AG09309 (cell line): Measurements from ENCODE around the gene CTSH.

Source experiments
- DNase-seq: peaks from one replicate; pipeline ENCODE4 v3.0.0-alpha.2; 2010; ENCODE audit warnings: low read depth
- H3K4me3 ChIP-seq: 2 replicates; pipeline ENCODE4 v1.5.1; 2011; ENCODE audit warnings: mild to moderate bottlenecking, low read depth, low read length, moderate library complexity; ENCODE audit not compliant: control insufficient read depth
- CTCF ChIP-seq: IDR thresholded peaks from 2 replicates; pipeline ENCODE4 v1.5.1; 2011; ENCODE audit warnings: mild to moderate bottlenecking, low read depth, low read length, inconsistent platforms; ENCODE audit not compliant: insufficient read depth, control insufficient read depth; ENCODE audit errors: missing control alignments

CTSH gene

GRCh38 chr15:78914027-78914764 is 30.6 kb downstream of the CTSH start:
- H3K4me3 ChIP-seq: no peak overlapping the region
- peak; percentile 41 for TF ChIP-seq CTCF
- no peak for DNase-seq

- TF ChIP-seq CTCF: no peak
- no peak overlapping the region for H3K4me3 ChIP-seq
- no peak for DNase-seq
These were observed 31.8 kb downstream of the CTSH start for GRCh38 chr15:78913012-78913411.

GRCh38 chr15:78912316-78912715 is 32.5 kb downstream of the CTSH start:
- TF ChIP-seq CTCF: no peak
- no peak overlapping the region for H3K4me3 ChIP-seq
- DNase-seq: no peak

GRCh38 chr15:78910271-78910670 is 34.6 kb downstream of the CTSH start:
- no peak for TF ChIP-seq CTCF
- H3K4me3 ChIP-seq: no peak overlapping the region
- no peak for DNase-seq

GRCh38 chr15:78909791-78910228 is 35.0 kb downstream of the CTSH start:
- H3K4me3 ChIP-seq: no peak overlapping the region
- no peak for DNase-seq
- peak; percentile 58 for TF ChIP-seq CTCF

GRCh38 chr15:78909160-78909695 is 35.6 kb downstream of the CTSH start:
- TF ChIP-seq CTCF: no peak
- no peak overlapping the region for H3K4me3 ChIP-seq
- no peak for DNase-seq
